GM23338 (cell line): ENCODE data around the gene AFAP1. TPM values are rescaled to one million over a fixed set of nuclear protein-coding genes. Genes with fewer than 3 reads are reported as not detected.

Experiments used
- ATAC-seq: fragments of 200-7000 bp; cut with Tn5 transposase; 3 replicates; pipeline ENCODE4 v1.9.1; 2020
- DNase-seq: peaks from one replicate; pipeline ENCODE4 v3.0.0-alpha.2; 2015; ENCODE audit warnings: low spot score
- H2AFZ ChIP-seq: fragments of 200-600 bp; sonication (generic); 2 replicates; pipeline ENCODE4 v1.8.0; 2016; ENCODE audit warnings: antibody characterized with exemption, mild to moderate bottlenecking, moderate library complexity
- H3F3A ChIP-seq: fragments of 200-600 bp; sonication (generic); replicated peaks from 2 replicates; pipeline ENCODE4 v1.8.0; 2017; ENCODE audit warnings: antibody characterized with exemption, mixed run types, low read depth
- H3K27ac ChIP-seq: fragments of 200-600 bp; sonication (generic); 2 replicates; pipeline ENCODE4 v1.6.1; 2016; ENCODE audit warnings: low read depth
- H3K27me3 ChIP-seq: fragments of 200-600 bp; sonication (generic); 2 replicates; pipeline ENCODE4 v1.8.0; 2016; ENCODE audit warnings: mild to moderate bottlenecking, mixed run types, moderate library complexity; ENCODE audit not compliant: insufficient read depth
- H3K36me3 ChIP-seq: fragments of 200-600 bp; sonication (generic); 2 replicates; pipeline ENCODE4 v1.8.0; 2016; ENCODE audit warnings: mild to moderate bottlenecking; ENCODE audit not compliant: insufficient read depth
- H3K4me1 ChIP-seq: fragments of 200-600 bp; sonication (generic); 2 replicates; pipeline ENCODE4 v1.8.0; 2016; ENCODE audit warnings: mild to moderate bottlenecking, moderate library complexity; ENCODE audit not compliant: insufficient read depth
- H3K4me2 ChIP-seq: fragments of 200-600 bp; sonication (generic); 2 replicates; pipeline ENCODE4 v1.7.1; 2017; ENCODE audit warnings: mixed run types
- H3K4me3 ChIP-seq: fragments of 200-600 bp; sonication (generic); 2 replicates; pipeline ENCODE4 v1.6.1; 2016; ENCODE audit warnings: mixed run types
- H3K79me2 ChIP-seq: fragments of 200-600 bp; sonication (generic); replicated peaks from 2 replicates; pipeline ENCODE4 v1.8.0; 2017; ENCODE audit warnings: mild to moderate bottlenecking; ENCODE audit not compliant: insufficient read depth
- H3K9me2 ChIP-seq: fragments of 200-600 bp; sonication (generic); 2 replicates; pipeline ENCODE4 v1.8.0; 2017; ENCODE audit not compliant: insufficient read depth
- H4K20me1 ChIP-seq: fragments of 200-600 bp; sonication (generic); replicated peaks from 2 replicates; pipeline ENCODE4 v1.8.0; 2017; ENCODE audit warnings: mild to moderate bottlenecking; ENCODE audit not compliant: insufficient read depth
- H3K27ac Mint-ChIP-seq: 2 replicates; pipeline ENCODE4 v1.8.0; 2020; ENCODE audit warnings: inconsistent platforms, mild to moderate bottlenecking, moderate library complexity, mixed read lengths
- H3K27me3 Mint-ChIP-seq: 3 replicates; pipeline ENCODE4 v1.8.0; 2022; ENCODE audit warnings: low read depth, mild to moderate bottlenecking, moderate library complexity, mixed read lengths, inconsistent platforms; ENCODE audit not compliant: insufficient read depth, poor library complexity
- H3K36me3 Mint-ChIP-seq: 3 replicates; pipeline ENCODE4 v1.8.0; 2021; ENCODE audit warnings: low read depth, mild to moderate bottlenecking, inconsistent platforms, moderate library complexity, mixed read lengths
- H3K4me1 Mint-ChIP-seq: 3 replicates; pipeline ENCODE4 v1.8.0; 2020; ENCODE audit warnings: mild to moderate bottlenecking, inconsistent platforms, mixed read lengths
- H3K4me3 Mint-ChIP-seq: 3 replicates; pipeline ENCODE4 v1.8.0; 2021; ENCODE audit warnings: moderate library complexity, mild to moderate bottlenecking, inconsistent platforms, mixed read lengths
- H3K9me3 Mint-ChIP-seq: 3 replicates; pipeline ENCODE4 v1.8.0; 2020; ENCODE audit warnings: moderate library complexity, mild to moderate bottlenecking, inconsistent platforms, mixed read lengths
- CREB1 ChIP-seq: fragments of 250-450 bp; sonication (Bioruptor Pico); IDR thresholded peaks from 2 replicates; pipeline ENCODE4 v1.5.0; 2020; ENCODE audit warnings: low read depth, mild to moderate bottlenecking, moderate library complexity
- CTCF ChIP-seq, 2 experiments: fragments of 200-600 bp in 1 of 2; sonication (generic) in 1 of 2; conservative IDR thresholded peaks; 2 replicates each; pipeline versions ENCODE4 v1.5.1 to v1.6.1; 2016 to 2017; ENCODE audit warnings: antibody characterized with exemption in 2 of 2, low read depth in 2 of 2, mild to moderate bottlenecking in 2 of 2, moderate library complexity in 1 of 2
- ETS1 ChIP-seq: IDR thresholded peaks from 2 replicates; pipeline ENCODE4 v1.6.1; 2016; ENCODE audit warnings: antibody characterized with exemption
- EZH2 ChIP-seq: fragments of 200-600 bp; sonication (generic); IDR thresholded peaks from one replicate; pipeline ENCODE4 v1.8.0; 2017; ENCODE audit warnings: antibody characterized with exemption, mild to moderate bottlenecking, low read depth; ENCODE audit not compliant: unreplicated experiment
- EZH2phosphoT487 ChIP-seq: fragments of 200-600 bp; sonication (generic); IDR thresholded peaks from one replicate; pipeline ENCODE4 v1.8.1; 2018; ENCODE audit warnings: antibody characterized with exemption; ENCODE audit not compliant: unreplicated experiment
- JUNB ChIP-seq: IDR thresholded peaks from one replicate; pipeline ENCODE4 v1.6.1; 2016; ENCODE audit warnings: antibody characterized with exemption; ENCODE audit not compliant: unreplicated experiment
- POLR2AphosphoS5 ChIP-seq: IDR thresholded peaks from 2 replicates; pipeline ENCODE4 v1.6.1; 2016; ENCODE audit warnings: antibody characterized with exemption, low read depth
- STAT1 ChIP-seq: IDR thresholded peaks from one replicate; pipeline ENCODE4 v1.6.1; 2016; ENCODE audit warnings: antibody characterized with exemption; ENCODE audit not compliant: unreplicated experiment
- polyA plus RNA-seq: library from polyadenylated mRNA; unstranded; fragments of >200 nt; fragmentation: Nextera tagmentation; extraction: Ambion mirVana; gene quantifications from 2 replicates; pipeline ENCODE4 v1.2.1, GENCODE V29; 2016
- total RNA-seq: library from RNA; depleted of rRNA; stranded (reverse); fragments of >200 nt; shearing (Covaris generic); gene quantifications from 2 replicates; pipeline ENCODE4 v1.2.3, GENCODE V29; 2014
- TF ChIP-seq, protein P1 (sequence below): IDR thresholded peaks from one replicate; pipeline ENCODE4 v1.6.1; 2018; ENCODE audit warnings: antibody characterized with exemption; ENCODE audit not compliant: unreplicated experiment

AFAP1 gene
- total and polyA plus RNA-seq, 2 experiments from 2014 or later = 6.5 to 21.5 TPM

- TF ChIP-seq, protein P1, sequence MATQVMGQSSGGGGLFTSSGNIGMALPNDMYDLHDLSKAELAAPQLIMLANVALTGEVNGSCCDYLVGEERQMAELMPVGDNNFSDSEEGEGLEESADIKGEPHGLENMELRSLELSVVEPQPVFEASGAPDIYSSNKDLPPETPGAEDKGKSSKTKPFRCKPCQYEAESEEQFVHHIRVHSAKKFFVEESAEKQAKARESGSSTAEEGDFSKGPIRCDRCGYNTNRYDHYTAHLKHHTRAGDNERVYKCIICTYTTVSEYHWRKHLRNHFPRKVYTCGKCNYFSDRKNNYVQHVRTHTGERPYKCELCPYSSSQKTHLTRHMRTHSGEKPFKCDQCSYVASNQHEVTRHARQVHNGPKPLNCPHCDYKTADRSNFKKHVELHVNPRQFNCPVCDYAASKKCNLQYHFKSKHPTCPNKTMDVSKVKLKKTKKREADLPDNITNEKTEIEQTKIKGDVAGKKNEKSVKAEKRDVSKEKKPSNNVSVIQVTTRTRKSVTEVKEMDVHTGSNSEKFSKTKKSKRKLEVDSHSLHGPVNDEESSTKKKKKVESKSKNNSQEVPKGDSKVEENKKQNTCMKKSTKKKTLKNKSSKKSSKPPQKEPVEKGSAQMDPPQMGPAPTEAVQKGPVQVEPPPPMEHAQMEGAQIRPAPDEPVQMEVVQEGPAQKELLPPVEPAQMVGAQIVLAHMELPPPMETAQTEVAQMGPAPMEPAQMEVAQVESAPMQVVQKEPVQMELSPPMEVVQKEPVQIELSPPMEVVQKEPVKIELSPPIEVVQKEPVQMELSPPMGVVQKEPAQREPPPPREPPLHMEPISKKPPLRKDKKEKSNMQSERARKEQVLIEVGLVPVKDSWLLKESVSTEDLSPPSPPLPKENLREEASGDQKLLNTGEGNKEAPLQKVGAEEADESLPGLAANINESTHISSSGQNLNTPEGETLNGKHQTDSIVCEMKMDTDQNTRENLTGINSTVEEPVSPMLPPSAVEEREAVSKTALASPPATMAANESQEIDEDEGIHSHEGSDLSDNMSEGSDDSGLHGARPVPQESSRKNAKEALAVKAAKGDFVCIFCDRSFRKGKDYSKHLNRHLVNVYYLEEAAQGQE = no peak
- TF ChIP-seq ETS1 (no peak), CREB1 (CRISPR knock-in tag) (no peak)
- peaks cover 6% of the 10 kb centered on the region for H3K27me3 Mint-ChIP-seq
- H3K36me3 Mint-ChIP-seq = no peaks in the 10 kb centered on the region; the same call in 1 of the 3 replicates
- Histone ChIP-seq H2AFZ (no peak overlapping the region), H3K4me1 (no peaks in the 10 kb centered on the region), H3K4me2 (no peak overlapping the region), H3K9me2 (no peaks in the 10 kb centered on the region), H3K27me3 (no peaks in the 10 kb centered on the region), H3F3A (no peaks in the 10 kb centered on the region), H3K4me3 (no peak overlapping the region), H3K36me3 (no peaks in the 10 kb centered on the region), H3K79me2 (no peaks in the 10 kb centered on the region), H3K27ac (no peak overlapping the region), H4K20me1 (no peaks in the 10 kb centered on the region)
- no peak for DNase-seq
- no peaks in the 10 kb centered on the region for H3K4me1 Mint-ChIP-seq
- ATAC-seq = no peak
- H3K4me3 Mint-ChIP-seq = no peak overlapping the region
- H3K27ac Mint-ChIP-seq = no peak overlapping the region
- H3K9me3 Mint-ChIP-seq = no peaks in the 10 kb centered on the region
Observed at GRCh38 chr4:7746351-7747061, 193.2 kb downstream of the AFAP1 start.

- Histone ChIP-seq H3K27ac (no peak overlapping the region), H3K27me3 (no peaks in the 10 kb centered on the region), H3K4me2 (no peak overlapping the region), H3K36me3 (no peaks in the 10 kb centered on the region), H3K4me3 (no peak overlapping the region), H4K20me1 (no peaks in the 10 kb centered on the region), H2AFZ (no peak overlapping the region), H3F3A (no peaks in the 10 kb centered on the region), H3K4me1 (no peaks in the 10 kb centered on the region), H3K9me2 (no peaks in the 10 kb centered on the region), H3K79me2 (no peaks in the 10 kb centered on the region)
- peaks cover 6% of the 10 kb centered on the region for H3K27me3 Mint-ChIP-seq
- no peak overlapping the region for H3K4me3 Mint-ChIP-seq
- no peaks in the 10 kb centered on the region for H3K4me1 Mint-ChIP-seq
- no peak for ATAC-seq
- no peak for DNase-seq
- H3K36me3 Mint-ChIP-seq = no peaks in the 10 kb centered on the region; the same call in 1 of the 3 replicates
- no peak overlapping the region for H3K27ac Mint-ChIP-seq
- H3K9me3 Mint-ChIP-seq = no peaks in the 10 kb centered on the region
- TF ChIP-seq EZH2phosphoT487 (no peak), POLR2AphosphoS5 (no peak), ETS1 (no peak), STAT1 (no peak), EZH2 (no peak), CTCF (conservative IDR thresholded peaks at IDR 0.05; ENCODE audit: low read depth in 2 of 2) (no peak), JUNB (no peak)
- TF ChIP-seq, protein P1 = no peak
Observed at GRCh38 chr4:7745301-7745885, 194.3 kb downstream of the AFAP1 start.
